OCI-LY3 (cell line): Measurements from ENCODE around the gene SMYD1.

Experiments used
- H2AFZ ChIP-seq: fragments of 200-600, 300-600 bp; shearing (Covaris generic); 2 replicates; pipeline ENCODE4 v1.6.0; 2014; ENCODE audit warnings: antibody characterized with exemption, low read depth, low read length
- H3K27ac ChIP-seq: fragments of 200-600, 300-600 bp; sonication (generic); 2 replicates; pipeline ENCODE4 v1.5.1; 2014; ENCODE audit warnings: mild to moderate bottlenecking, low read length, moderate library complexity, mixed read lengths
- H3K27me3 ChIP-seq: fragments of 200-600, 300-600 bp; sonication (generic); 2 replicates; pipeline ENCODE4 v1.6.1; 2014; ENCODE audit warnings: low read depth, low read length, mixed read lengths
- H3K36me3 ChIP-seq: fragments of 200-600, 300-600 bp; sonication (generic); replicated peaks from 2 replicates; pipeline ENCODE3; 2014; ENCODE audit warnings: low read depth, low read length, mixed read lengths
- H3K4me1 ChIP-seq: fragments of 300-600, 200-600 bp; sonication (generic); 2 replicates; pipeline ENCODE4 v1.6.1; 2014; ENCODE audit warnings: low read length, mixed read lengths
- H3K4me2 ChIP-seq: fragments of 200-600, 300-600 bp; sonication (generic); 2 replicates; pipeline ENCODE4 v1.6.1; 2014; ENCODE audit warnings: low read length, mixed read lengths
- H3K4me3 ChIP-seq: fragments of 300-600, 200-600 bp; sonication (generic); 2 replicates; pipeline ENCODE4 v1.5.1; 2014; ENCODE audit warnings: antibody characterized with exemption, mild to moderate bottlenecking, low read length, moderate library complexity
- H3K79me2 ChIP-seq: fragments of 300-600, 200-600 bp; shearing (Covaris generic); 2 replicates; pipeline ENCODE4 v1.6.1; 2014; ENCODE audit warnings: mild to moderate bottlenecking, low read length, mixed read lengths
- H3K9ac ChIP-seq: fragments of 300-600, 200-600 bp; shearing (Covaris generic); 2 replicates; pipeline ENCODE4 v1.6.0; 2014; ENCODE audit warnings: mild to moderate bottlenecking, low read length, moderate library complexity
- H3K9me3 ChIP-seq: fragments of 200-600, 300-600 bp; shearing (Covaris generic); 2 replicates; pipeline ENCODE4 v1.6.1; 2014; ENCODE audit warnings: low read length, mixed read lengths; ENCODE audit not compliant: insufficient read depth
- H4K20me1 ChIP-seq: fragments of 200-600, 300-600 bp; sonication (generic); 2 replicates; pipeline ENCODE4 v1.6.1; 2016; ENCODE audit warnings: low read length, mixed read lengths; ENCODE audit not compliant: insufficient read depth
- EZH2phosphoT487 ChIP-seq: fragments of 200-600 bp; shearing (Covaris generic); IDR thresholded peaks from 2 replicates; pipeline ENCODE4 v1.6.1; 2018; ENCODE audit warnings: antibody characterized with exemption, mixed run types, low read depth
- TF ChIP-seq, protein P1 (sequence below): fragments of 200-600, 300-600 bp; sonication (generic); IDR thresholded peaks from 2 replicates; pipeline ENCODE4 v1.5.1; 2014; ENCODE audit warnings: antibody characterized with exemption, low read length, low read depth

Gene SMYD1

DNA sequence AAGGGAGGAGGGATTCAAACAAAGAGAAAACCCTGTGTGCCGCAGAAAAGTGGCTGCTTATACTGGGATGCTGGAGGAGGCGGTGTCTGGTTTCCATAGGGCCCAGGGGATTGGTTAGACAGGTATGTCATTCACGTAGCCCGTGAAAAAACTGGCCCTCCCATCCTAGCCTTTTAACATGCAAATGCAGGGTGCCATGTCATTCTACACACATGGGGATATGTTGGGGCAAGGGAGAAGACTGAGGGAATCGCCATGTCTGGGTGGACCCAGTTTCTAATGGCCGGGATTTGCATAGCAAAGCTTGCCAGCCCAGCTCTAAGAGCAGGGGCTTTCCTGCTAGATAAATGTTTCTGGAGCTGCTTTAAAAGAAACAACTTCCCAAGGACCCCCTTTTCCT is 43.1 kb upstream of the SMYD1 start:
- Histone ChIP-seq H4K20me1 (no peaks in the 10 kb centered on the region), H3K36me3 (no peaks in the 10 kb centered on the region), H3K9ac (no peak overlapping the region), H3K4me2 (no peak overlapping the region), H3K9me3 (no peaks in the 10 kb centered on the region), H3K4me3 (no peak overlapping the region), H3K27ac (no peak overlapping the region), H3K79me2 (no peaks in the 10 kb centered on the region), H2AFZ (no peak overlapping the region), H3K27me3 (no peaks in the 10 kb centered on the region), H3K4me1 (no peaks in the 10 kb centered on the region)
- TF ChIP-seq EZH2phosphoT487, result no peak
- TF ChIP-seq, protein P1, sequence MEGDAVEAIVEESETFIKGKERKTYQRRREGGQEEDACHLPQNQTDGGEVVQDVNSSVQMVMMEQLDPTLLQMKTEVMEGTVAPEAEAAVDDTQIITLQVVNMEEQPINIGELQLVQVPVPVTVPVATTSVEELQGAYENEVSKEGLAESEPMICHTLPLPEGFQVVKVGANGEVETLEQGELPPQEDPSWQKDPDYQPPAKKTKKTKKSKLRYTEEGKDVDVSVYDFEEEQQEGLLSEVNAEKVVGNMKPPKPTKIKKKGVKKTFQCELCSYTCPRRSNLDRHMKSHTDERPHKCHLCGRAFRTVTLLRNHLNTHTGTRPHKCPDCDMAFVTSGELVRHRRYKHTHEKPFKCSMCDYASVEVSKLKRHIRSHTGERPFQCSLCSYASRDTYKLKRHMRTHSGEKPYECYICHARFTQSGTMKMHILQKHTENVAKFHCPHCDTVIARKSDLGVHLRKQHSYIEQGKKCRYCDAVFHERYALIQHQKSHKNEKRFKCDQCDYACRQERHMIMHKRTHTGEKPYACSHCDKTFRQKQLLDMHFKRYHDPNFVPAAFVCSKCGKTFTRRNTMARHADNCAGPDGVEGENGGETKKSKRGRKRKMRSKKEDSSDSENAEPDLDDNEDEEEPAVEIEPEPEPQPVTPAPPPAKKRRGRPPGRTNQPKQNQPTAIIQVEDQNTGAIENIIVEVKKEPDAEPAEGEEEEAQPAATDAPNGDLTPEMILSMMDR, result no peak

DNA sequence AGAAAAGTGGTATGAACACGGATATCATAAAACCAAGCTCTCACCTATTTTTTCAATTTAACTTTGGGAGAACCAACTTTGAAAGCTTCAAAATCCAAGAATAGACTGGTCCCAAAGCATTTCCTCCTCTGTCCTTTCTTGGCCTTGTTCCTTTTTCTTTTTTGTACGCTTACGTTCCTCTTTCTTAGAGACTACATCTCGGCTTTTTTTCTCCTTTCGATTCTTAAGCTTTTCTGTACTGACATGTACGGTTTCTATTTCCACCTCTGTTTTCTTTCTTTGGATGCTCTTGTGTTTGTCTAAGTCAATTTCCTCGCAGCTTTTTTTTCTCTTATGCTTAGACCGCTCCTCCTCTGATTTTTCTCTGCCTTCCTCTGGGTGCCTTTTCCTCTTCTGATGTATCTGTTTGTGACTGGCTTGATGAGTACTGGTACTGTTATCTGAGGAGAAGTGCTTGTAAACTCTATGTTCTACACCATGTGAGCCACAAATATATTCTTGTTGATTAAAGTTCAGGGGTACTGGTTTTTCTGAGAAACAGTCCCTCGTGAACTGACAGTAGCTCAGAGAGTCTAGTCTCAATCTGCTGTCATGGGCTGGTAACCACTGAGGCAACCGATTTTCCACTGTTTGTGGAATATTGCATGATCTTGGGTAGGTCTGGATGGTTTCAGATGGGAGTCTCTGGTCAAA is 39.8 kb upstream of the SMYD1 start:
- no peak overlapping the region for H3K9ac ChIP-seq
- no peak overlapping the region for H3K27ac ChIP-seq
- H3K9me3 ChIP-seq, result no peaks in the 10 kb centered on the region
- TF ChIP-seq, protein P1, result no peak
- no peak for TF ChIP-seq EZH2phosphoT487
- no peaks in the 10 kb centered on the region for H3K79me2 ChIP-seq
- no peaks in the 10 kb centered on the region for H3K27me3 ChIP-seq
- no peak overlapping the region for H2AFZ ChIP-seq
- H3K4me2 ChIP-seq, result no peak overlapping the region
- H3K4me1 ChIP-seq, result no peaks in the 10 kb centered on the region
- H4K20me1 ChIP-seq, result no peaks in the 10 kb centered on the region
- H3K36me3 ChIP-seq, result no peaks in the 10 kb centered on the region
- no peak overlapping the region for H3K4me3 ChIP-seq

DNA sequence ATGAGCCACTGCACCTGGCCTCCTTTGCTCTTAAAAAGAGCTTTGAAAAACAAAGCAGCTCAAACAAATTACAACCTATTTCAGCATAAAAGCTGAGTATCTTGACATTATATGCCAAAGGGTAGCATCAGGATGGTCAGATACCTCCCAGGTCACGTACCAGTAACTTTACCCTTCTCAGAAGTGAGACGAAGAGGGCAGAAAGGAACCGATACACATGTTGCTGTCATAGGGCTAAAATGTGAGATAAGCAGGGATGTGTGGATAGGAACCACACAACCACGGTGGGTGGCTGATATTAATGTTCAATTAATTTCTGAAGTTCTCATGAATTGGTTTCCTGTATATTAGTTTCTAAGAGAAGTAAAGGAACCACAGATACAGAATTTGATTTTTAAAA is 38.7 kb upstream of the SMYD1 start:
- H3K4me3 ChIP-seq, result no peak overlapping the region
- H2AFZ ChIP-seq, result no peak overlapping the region
- TF ChIP-seq EZH2phosphoT487, result no peak
- TF ChIP-seq, protein P1, result no peak

GRCh38 chr2:88032070-88032702 is 35.4 kb upstream of the SMYD1 start:
- Histone ChIP-seq H3K4me1 (peaks cover 6% of the 10 kb centered on the region; the same call in 1 of the 2 replicates), H3K4me2 (no peak overlapping the region), H3K9ac (no peak overlapping the region), H3K27me3 (no peaks in the 10 kb centered on the region), H3K9me3 (no peaks in the 10 kb centered on the region), H3K36me3 (no peaks in the 10 kb centered on the region), H2AFZ (no peak overlapping the region), H4K20me1 (no peaks in the 10 kb centered on the region), H3K79me2 (no peaks in the 10 kb centered on the region), H3K27ac (no peak overlapping the region), H3K4me3 (no peak overlapping the region)
- TF ChIP-seq, protein P1, result no peak

More for the DNA sequence above, 38.7 kb upstream of the SMYD1 start:
- Histone ChIP-seq H3K36me3 (no peaks in the 10 kb centered on the region), H3K27me3 (no peaks in the 10 kb centered on the region), H3K4me2 (no peak overlapping the region), H4K20me1 (no peaks in the 10 kb centered on the region), H3K4me1 (no peaks in the 10 kb centered on the region), H3K9ac (no peak overlapping the region), H3K27ac (no peak overlapping the region), H3K79me2 (no peaks in the 10 kb centered on the region), H3K9me3 (no peaks in the 10 kb centered on the region)
